Mucosa of descending colon (tissue), 3 donors: ENCODE results near the gene OR6N1. TPM values are rescaled to one million over a fixed set of nuclear protein-coding genes. Genes with fewer than 3 reads are reported as not detected.

ENCODE experiments used
- ATAC-seq: fragments of 200-7000 bp; cut with Tn5 transposase; one replicate; pipeline ENCODE4 v1.9.1; 2020; ENCODE audit warnings: mild to moderate bottlenecking, moderate library complexity
- DNase-seq, 3 donors: peaks; one replicate each; pipeline ENCODE4 v3.0.0-alpha.2; 2020
- H3K36me3 ChIP-seq: fragments of 200-600 bp; one replicate; pipeline ENCODE4 v1.8.0; 2021; ENCODE audit warnings: low read depth, mild to moderate bottlenecking
- H3K4me1 ChIP-seq: fragments of 200-600 bp; one replicate; pipeline ENCODE4 v1.8.0; 2021; ENCODE audit warnings: low read depth, mild to moderate bottlenecking
- H3K4me3 ChIP-seq: fragments of 200-600 bp; one replicate; pipeline ENCODE4 v1.8.0; 2021; ENCODE audit warnings: mild to moderate bottlenecking
- H3K9me3 ChIP-seq: fragments of 200-600 bp; one replicate; pipeline ENCODE4 v1.8.0; 2021; ENCODE audit warnings: mild to moderate bottlenecking
- CTCF ChIP-seq: fragments of 200-600 bp; IDR thresholded peaks from one replicate; pipeline ENCODE4 v1.8.0; 2022; ENCODE audit warnings: antibody characterized with exemption, mild to moderate bottlenecking
- intact Hi-C, 2 donors: fragments of 100-400 bp; cut with DNase I in 1 of 2; cut with micrococcal nuclease in 1 of 2; formaldehyde crosslinking; loops; one replicate each; pipeline versions ENCODE4 v1.11.0 to v1.11.1; 2022; cut with DNase I, micrococcal nuclease
- long read RNA-seq, 2 donors: library from polyadenylated mRNA; unstranded; transcript quantifications; one replicate each; pipeline ENCODE4 v2.0.0, GENCODE V29; 2019 to 2021
- total RNA-seq, 3 donors: library from RNA; stranded (reverse); fragmentation: NEBNext Ultra II Directional in 2 of 3; extraction: Animal tissue kit (Norgen Biotek cat#: 25700) in 2 of 3; gene quantifications; one replicate each; pipeline versions ENCODE4 v1.2.1 to v1.2.4, GENCODE V29; 2021 to 2023
- donor health status: DM: no; HTN: no; CAD: no; lungs with moderate emphysema.
- donor health status: DM: no; HTN: no; CAD: no.
- donor health status: DM: no; HTN: yes; CAD: no.

OR6N1 gene, protein sequence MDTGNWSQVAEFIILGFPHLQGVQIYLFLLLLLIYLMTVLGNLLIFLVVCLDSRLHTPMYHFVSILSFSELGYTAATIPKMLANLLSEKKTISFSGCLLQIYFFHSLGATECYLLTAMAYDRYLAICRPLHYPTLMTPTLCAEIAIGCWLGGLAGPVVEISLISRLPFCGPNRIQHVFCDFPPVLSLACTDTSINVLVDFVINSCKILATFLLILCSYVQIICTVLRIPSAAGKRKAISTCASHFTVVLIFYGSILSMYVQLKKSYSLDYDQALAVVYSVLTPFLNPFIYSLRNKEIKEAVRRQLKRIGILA
- total RNA-seq: not detected
- long read RNA-seq, donor 1: 0 reads
- long read RNA-seq, donor 2: 0 reads

DNA sequence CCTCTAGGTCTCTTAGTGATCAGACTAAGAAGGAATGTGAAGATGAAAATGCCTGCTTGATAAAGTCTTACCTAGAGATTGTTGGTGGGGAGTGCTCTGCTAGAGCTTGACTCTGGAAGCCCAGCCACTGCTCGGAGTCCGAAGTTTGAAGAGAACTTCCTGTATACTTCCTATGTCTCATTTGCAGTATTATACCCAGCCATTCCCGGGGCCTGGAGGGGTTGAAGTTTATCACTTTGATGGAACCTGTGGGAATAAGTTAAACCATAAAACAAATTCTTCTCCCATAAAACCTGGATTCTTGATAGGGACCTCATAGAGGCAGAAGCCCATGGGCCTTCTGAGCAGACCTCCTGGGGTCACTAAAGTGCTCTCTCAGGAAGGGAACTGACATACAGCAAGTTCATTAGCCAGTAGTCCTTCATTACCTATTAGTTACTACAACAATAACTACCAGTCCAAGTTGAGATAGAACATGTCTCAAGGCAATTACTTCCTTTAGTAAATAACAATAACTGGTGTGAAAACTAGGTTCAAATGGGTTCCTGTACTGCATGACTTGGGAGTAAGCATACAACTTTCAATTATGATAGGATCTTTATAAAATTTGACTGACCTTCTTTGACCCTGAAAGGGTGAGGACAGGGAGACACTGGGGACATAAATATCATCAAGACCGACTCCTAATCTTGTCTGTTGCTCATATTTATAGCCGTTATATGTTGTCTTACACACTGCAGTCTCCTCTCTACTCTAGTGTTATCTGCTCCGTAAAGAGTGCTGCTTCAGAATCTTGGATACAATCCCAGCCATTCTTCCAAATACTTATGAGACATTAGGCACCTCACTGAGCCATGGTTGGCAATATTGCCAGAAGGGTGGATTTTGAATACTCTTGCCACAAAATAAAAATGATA lies at the start of gene OR6N1:
Gene OR6N1, minus strand, starts transcription at position 246 of the 917 bp plus-strand sequence. CDS start 5,513 bp downstream, outside the sequence.
- intact Hi-C loops: no loop called here
- ATAC-seq: no peak
- no peak for DNase-seq

DNA sequence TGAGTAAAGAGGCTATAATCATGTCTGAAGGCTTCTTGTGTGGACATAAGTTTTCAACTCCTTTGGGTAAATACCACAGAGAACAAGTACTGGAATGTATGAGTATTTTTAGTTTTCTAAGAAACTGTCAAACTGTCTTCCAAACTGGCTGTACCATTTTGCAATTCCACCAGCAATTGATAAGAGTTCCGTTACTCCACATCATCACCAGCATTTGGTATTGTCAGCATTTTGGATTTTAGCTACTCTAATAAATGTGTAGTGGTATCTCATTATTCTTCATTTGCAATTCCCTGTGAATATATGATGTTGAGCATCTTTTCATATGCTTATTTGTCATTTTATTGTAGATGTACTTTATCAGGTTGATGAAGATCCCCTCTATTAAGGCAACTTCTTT lies 49.7 kb upstream of the OR6N1 start:
- Histone ChIP-seq H3K4me1 (no peaks in the 10 kb centered on the region), H3K36me3 (no peaks in the 10 kb centered on the region), H3K9me3 (peaks cover 7% of the 10 kb centered on the region), H3K4me3 (no peak overlapping the region)
- ATAC-seq (no peak), DNase-seq (no peak)
- no peak for TF ChIP-seq CTCF
- intact Hi-C loops: no loop called here

More for the DNA sequence above, at the start of gene OR6N1:
- Histone ChIP-seq H3K9me3 (no peaks in the 10 kb centered on the region), H3K4me3 (no peak within 1 kb of the TSS), H3K4me1 (no peaks in the 10 kb centered on the region), H3K36me3 (no peaks in the 10 kb centered on the region)
- no peak for TF ChIP-seq CTCF

- no peaks in the 10 kb centered on the region for H3K36me3 ChIP-seq
- ATAC-seq (peak; percentile 54), DNase-seq (no peak)
- TF ChIP-seq CTCF: no peak
- H3K4me1 ChIP-seq: no peaks in the 10 kb centered on the region
- peaks cover 7% of the 10 kb centered on the region for H3K9me3 ChIP-seq
- intact Hi-C loops: no loop called here
- no peak overlapping the region for H3K4me3 ChIP-seq
These were observed 47.8 kb upstream of the OR6N1 start for GRCh38 chr1:158819461-158820443.

- no peak for ATAC-seq
These were observed 47.0 kb upstream of the OR6N1 start for GRCh38 chr1:158818975-158819431.

More at GRCh38 chr1:158818975-158819431, 47.0 kb upstream of the OR6N1 start:
- Histone ChIP-seq H3K4me3 (no peak overlapping the region), H3K9me3 (peaks cover 5% of the 10 kb centered on the region), H3K4me1 (no peaks in the 10 kb centered on the region), H3K36me3 (no peaks in the 10 kb centered on the region)
- intact Hi-C loops: no loop called here
- TF ChIP-seq CTCF: no peak
- DNase-seq: no peak
